Keratinocyte (primary cell): ENCODE data around the gene PPM1M. TPM values are rescaled to one million over a fixed set of nuclear protein-coding genes. Genes with fewer than 3 reads are reported as not detected.
A peak's percentile ranks its signal among the peaks of the same experiment; 100 is the strongest.

Experiments used
- DNase-seq: peaks from one replicate; pipeline ENCODE4 v3.0.0-alpha.2; 2011; ENCODE audit warnings: low read depth, missing footprints, low spot score
- FAIRE-seq: peaks from 2 replicates; lab custom pipeline; 2011; peaks lifted over from hg19 to GRCh38; lab: Jason Lieb, UNC
- H2AFZ ChIP-seq: 2 replicates; pipeline ENCODE4 v1.6.0; 2012; ENCODE audit warnings: low read length, control low read depth, inconsistent platforms; ENCODE audit not compliant: control insufficient read depth
- H3K27ac ChIP-seq: 2 replicates; pipeline ENCODE4 v1.5.1; 2011; ENCODE audit warnings: low read length; ENCODE audit not compliant: control insufficient read depth, insufficient read depth
- H3K27me3 ChIP-seq: 3 replicates; pipeline ENCODE4 v1.6.0; 2011; ENCODE audit warnings: low read length; ENCODE audit not compliant: control insufficient read depth, insufficient read depth; ENCODE audit errors: extremely low read depth
- H3K36me3 ChIP-seq, 2 experiments: 2 replicates in 1 of 2; 3 replicates in 1 of 2; pipeline ENCODE4 v1.5.1; 2011; ENCODE audit warnings: low read length in 2 of 2, mild to moderate bottlenecking in 1 of 2; ENCODE audit not compliant: control insufficient read depth in 2 of 2, insufficient read depth in 2 of 2; ENCODE audit errors: extremely low read depth in 1 of 2
- H3K4me1 ChIP-seq: 3 replicates; pipeline ENCODE4 v1.5.1; 2011; ENCODE audit warnings: low read length; ENCODE audit not compliant: control insufficient read depth, insufficient read depth; ENCODE audit errors: extremely low read depth
- H3K4me2 ChIP-seq: 3 replicates; pipeline ENCODE4 v1.6.0; 2011; ENCODE audit warnings: low read depth, low read length; ENCODE audit not compliant: control insufficient read depth, insufficient read depth; ENCODE audit errors: extremely low read depth
- H3K4me3 ChIP-seq, 3 experiments: fragments of 200-600 bp in 1 of 3; sonication (generic) in 1 of 3; 2 replicates in 2 of 3; 3 replicates in 1 of 3; pipeline ENCODE4 v1.5.1; 2011 to 2016; ENCODE audit warnings: low read length in 3 of 3, mild to moderate bottlenecking in 3 of 3, control low read depth in 2 of 3, inconsistent platforms in 1 of 3, low read depth in 1 of 3, mixed read lengths in 1 of 3, mixed run types in 1 of 3, moderate library complexity in 1 of 3; ENCODE audit not compliant: control insufficient read depth in 2 of 3, insufficient read depth in 2 of 3; ENCODE audit errors: extremely low read depth in 1 of 3
- H3K79me2 ChIP-seq: 2 replicates; pipeline ENCODE4 v1.6.0; 2012; ENCODE audit warnings: low read length; ENCODE audit not compliant: control insufficient read depth, insufficient read depth
- H3K9ac ChIP-seq: 3 replicates; pipeline ENCODE4 v1.6.0; 2011; ENCODE audit warnings: low read length; ENCODE audit not compliant: control insufficient read depth, insufficient read depth; ENCODE audit errors: extremely low read depth
- H3K9me1 ChIP-seq: 3 replicates; pipeline ENCODE4 v1.6.0; 2011; ENCODE audit warnings: low read length; ENCODE audit not compliant: control insufficient read depth, insufficient read depth; ENCODE audit errors: extremely low read depth
- H3K9me3 ChIP-seq: 2 replicates; pipeline ENCODE4 v1.5.1; 2012; ENCODE audit warnings: low read depth, low read length; ENCODE audit not compliant: control insufficient read depth
- H4K20me1 ChIP-seq: 3 replicates; pipeline ENCODE4 v1.6.0; 2011; ENCODE audit warnings: low read length; ENCODE audit not compliant: control insufficient read depth, insufficient read depth; ENCODE audit errors: extremely low read depth
- CTCF ChIP-seq, 3 experiments: IDR thresholded peaks in 1 of 3; conservative IDR thresholded peaks in 1 of 3; optimal IDR thresholded peaks in 1 of 3; 2 replicates in 2 of 3; 3 replicates in 1 of 3; pipeline versions ENCODE3 to v1.5.1; 2011; ENCODE audit warnings: low read length in 3 of 3, mild to moderate bottlenecking in 3 of 3, moderate library complexity in 2 of 3, control low read depth in 1 of 3, inconsistent platforms in 1 of 3; ENCODE audit not compliant: insufficient read depth in 2 of 3; ENCODE audit errors: extremely low read depth in 1 of 3
- EZH2 ChIP-seq: IDR thresholded peaks from one replicate; pipeline ENCODE4 v1.6.1; 2012; ENCODE audit warnings: inconsistent platforms, mild to moderate bottlenecking, low read length, moderate library complexity
- dilution Hi-C: fragments of 300-500 bp; cut with MboI; formaldehyde crosslinking; loops from one replicate; pipeline ENCODE4 v1.7.0; 2020; ENCODE audit warnings: low sequenced_read_pairs; ENCODE audit not compliant: extremely low pct_ligation_motif_present
- polyA plus RNA-seq, 5 experiments: library from polyadenylated mRNA; depleted of rRNA in 3 of 5; stranded (reverse) in 3 of 5; stranded (forward) in 1 of 5; unstranded in 1 of 5; fragments of >200 nt; gene quantifications; 1 replicate in 1 of 5; 2 replicates in 3 of 5; 3 replicates in 1 of 5; pipeline versions ENCODE4 v1.2.1 to v1.2.3, GENCODE V29; 2011 to 2012; ENCODE audit warnings: missing spikeins in 2 of 5, low read depth in 1 of 5, low replicate concordance in 1 of 5

Gene PPM1M
- polyA plus RNA-seq, 1 donor (not counting 4 experiments of a cell fraction or from before 2014, with no cell fraction given), result 6.4 TPM

- Histone ChIP-seq H3K4me2 (no peak overlapping the region), H3K79me2 (peaks cover 34% of the 10 kb centered on the region), H3K4me1 (no peaks in the 10 kb centered on the region), H3K9me3 (no peaks in the 10 kb centered on the region), H3K36me3 (peaks cover 38 to 49% of the 10 kb centered on the region in 2 experiments), H4K20me1 (peaks cover 8% of the 10 kb centered on the region), H3K27ac (no peak overlapping the region), H3K27me3 (no peaks in the 10 kb centered on the region), H2AFZ (no peak overlapping the region), H3K9ac (no peak overlapping the region), H3K9me1 (no peaks in the 10 kb centered on the region), H3K4me3 (no peak overlapping the region)
- DNase-seq (no peak), FAIRE-seq (no peak)
- dilution Hi-C loops, result no loop called here
- TF ChIP-seq EZH2 (no peak), CTCF (optimal IDR thresholded peaks at IDR 0.05 in 1 of 3, IDR thresholded peaks at IDR 0.05 in 1 of 3, conservative IDR thresholded peaks at IDR 0.05 in 1 of 3; ENCODE audit: extremely low read depth in 1 of 3, insufficient read depth in 2 of 3, low read length in 3 of 3) (no peak)
These were observed 14.6 kb upstream of the PPM1M start for GRCh38 chr3:52230889-52231499.

GRCh38 chr3:52231502-52232278, 13.9 kb upstream of the PPM1M start:
- dilution Hi-C loops, result no loop called here
- Histone ChIP-seq H3K36me3 (peaks cover 38 to 49% of the 10 kb centered on the region in 2 experiments), H3K27me3 (no peaks in the 10 kb centered on the region), H3K79me2 (peaks cover 40% of the 10 kb centered on the region), H3K4me2 (no peak overlapping the region), H3K27ac (no peak overlapping the region), H3K4me1 (no peaks in the 10 kb centered on the region), H2AFZ (no peak overlapping the region), H3K9me3 (no peaks in the 10 kb centered on the region), H3K9ac (no peak overlapping the region), H4K20me1 (peaks cover 8% of the 10 kb centered on the region), H3K4me3 (no peak overlapping the region), H3K9me1 (no peaks in the 10 kb centered on the region)
- FAIRE-seq (peak; percentile 23), DNase-seq (no peak)
- TF ChIP-seq CTCF (optimal IDR thresholded peaks at IDR 0.05 in 1 of 3, IDR thresholded peaks at IDR 0.05 in 1 of 3, conservative IDR thresholded peaks at IDR 0.05 in 1 of 3; ENCODE audit: extremely low read depth in 1 of 3, insufficient read depth in 2 of 3, low read length in 3 of 3) (peak in 2 of 3 experiments; percentile 89 to 99), EZH2 (no peak)
